Activated T-cell treated with anti-CD3 and anti-CD28 coated beads, Interleukin-2, amount 50 U/mL, for 72 hours (primary cell): ENCODE results near the gene SUCLA2. TPM values are rescaled to one million over a fixed set of nuclear protein-coding genes. Genes with fewer than 3 reads are reported as not detected.
"Not testable (repeated sequence)": the region's sequence is repeated elsewhere in the genome, so short reads cannot be mapped to it uniquely, and the experiment has no call there.

Source experiments
- ATAC-seq, 2 donors: fragments of 150-1000 bp; cut with Tn5 transposase; replicated peaks in 1 of 2; 2 replicates each; pipeline ENCODE4 v1.10.0; 2021; ENCODE audit warnings: moderate library complexity in 2 of 2, mild to moderate bottlenecking in 1 of 2
- DNase-seq, 2 donors: peaks; one replicate each; pipeline ENCODE4 v3.0.0; 2021 to 2022; ENCODE audit warnings: mixed read lengths in 1 of 2
- H3K27ac Mint-ChIP-seq: one replicate; pipeline ENCODE4 v1.8.0; 2022; ENCODE audit warnings: mild to moderate bottlenecking, moderate library complexity, mixed read lengths
- H3K27me3 Mint-ChIP-seq: one replicate; pipeline ENCODE4 v1.8.0; 2022; ENCODE audit warnings: low read depth, mixed read lengths
- H3K36me3 Mint-ChIP-seq, 2 donors: one replicate each; pipeline ENCODE4 v1.8.0; 2022; ENCODE audit warnings: mixed read lengths in 2 of 2, mild to moderate bottlenecking in 1 of 2; ENCODE audit not compliant: insufficient read depth in 2 of 2
- H3K4me1 Mint-ChIP-seq: one replicate; pipeline ENCODE4 v1.8.0; 2022; ENCODE audit warnings: low read depth, mixed read lengths
- H3K4me3 Mint-ChIP-seq, 2 donors: one replicate each; pipeline ENCODE4 v1.8.0; 2022; ENCODE audit warnings: mild to moderate bottlenecking in 2 of 2, mixed read lengths in 2 of 2, moderate library complexity in 2 of 2
- H3K9me3 Mint-ChIP-seq, 2 donors: one replicate each; pipeline ENCODE4 v1.8.0; 2022; ENCODE audit warnings: mixed read lengths in 2 of 2
- total RNA-seq, 2 donors: library from RNA; stranded (reverse); gene quantifications; one replicate each; pipeline ENCODE4 v1.2.3, GENCODE V29; 2022

The SUCLA2 gene
- total RNA-seq, 2 donors from 2014 or later, result 35.0 to 45.0 TPM

GRCh38 chr13:48014359-48014758 lies 13.3 kb upstream of the SUCLA2 start:
- Mint-ChIP-seq H3K27me3 (no peaks in the 10 kb centered on the region), H3K4me3 (no peak overlapping the region), H3K36me3 (no peaks in the 10 kb centered on the region), H3K9me3 (peaks cover 0 to 2% of the 10 kb centered on the region in 2 donors), H3K4me1 (no peaks in the 10 kb centered on the region), H3K27ac (no peak overlapping the region)
- ATAC-seq, result no peak
- DNase-seq, result no peak

DNA sequence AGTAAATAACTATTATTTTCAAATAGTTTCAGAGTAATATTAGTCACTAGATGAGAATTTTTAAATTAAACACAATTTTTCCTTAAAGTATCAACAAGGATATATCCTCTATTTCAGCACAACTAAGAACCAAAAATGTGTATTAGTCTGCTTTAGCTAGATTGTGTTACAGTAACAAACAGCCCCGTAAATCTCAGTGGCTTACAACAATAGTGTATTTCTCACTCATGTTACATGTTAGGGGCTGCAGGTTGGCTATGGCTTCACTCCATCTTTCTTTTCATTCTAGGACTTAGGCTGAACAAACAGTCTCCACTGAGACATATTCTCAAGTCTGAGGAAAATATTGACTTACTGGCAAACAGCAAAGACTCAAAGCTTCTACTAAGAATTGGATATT lies 11.6 kb upstream of the SUCLA2 start:
- H3K4me1 Mint-ChIP-seq, result no peaks in the 10 kb centered on the region
- H3K27me3 Mint-ChIP-seq, result no peaks in the 10 kb centered on the region
- H3K27ac Mint-ChIP-seq, result no peak overlapping the region
- H3K36me3 Mint-ChIP-seq, result no peaks in the 10 kb centered on the region
- H3K4me3 Mint-ChIP-seq, result no peak overlapping the region
- ATAC-seq (no peak), DNase-seq (no peak)
- H3K9me3 Mint-ChIP-seq, result peaks cover 0 to 2% of the 10 kb centered on the region in 2 donors

- H3K4me3 Mint-ChIP-seq, result no peak overlapping the region
- DNase-seq (no peak), ATAC-seq (no peak)
- peaks cover 0 to 2% of the 10 kb centered on the region in 2 donors for H3K9me3 Mint-ChIP-seq
- H3K27ac Mint-ChIP-seq, result no peak overlapping the region
- no peaks in the 10 kb centered on the region for H3K27me3 Mint-ChIP-seq
- no peaks in the 10 kb centered on the region for H3K36me3 Mint-ChIP-seq
- no peaks in the 10 kb centered on the region for H3K4me1 Mint-ChIP-seq
These were observed 9.6 kb upstream of the SUCLA2 start for GRCh38 chr13:48010698-48011097.

DNA sequence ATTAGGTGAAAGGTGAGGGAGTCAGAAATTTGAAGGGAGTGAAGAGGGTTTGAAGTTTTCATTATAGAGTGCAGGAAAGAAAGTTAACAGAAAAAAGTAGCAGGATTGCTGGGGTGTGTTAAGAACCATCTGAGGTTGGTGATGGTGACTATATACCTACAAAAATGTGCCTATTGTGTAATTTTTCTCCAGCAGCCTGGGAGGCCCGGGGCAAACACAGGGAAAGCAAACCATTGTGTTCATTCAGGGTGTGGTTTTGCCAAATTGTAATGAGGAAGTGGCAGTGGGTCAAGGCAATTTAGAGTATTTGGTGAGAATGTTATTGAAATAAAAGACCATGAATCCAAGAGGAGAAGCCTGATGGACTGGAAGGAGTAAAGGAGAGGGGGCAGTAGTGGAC lies 8.2 kb upstream of the SUCLA2 start:
- Mint-ChIP-seq H3K36me3 (no peaks in the 10 kb centered on the region), H3K27ac (no peak overlapping the region)

DNA sequence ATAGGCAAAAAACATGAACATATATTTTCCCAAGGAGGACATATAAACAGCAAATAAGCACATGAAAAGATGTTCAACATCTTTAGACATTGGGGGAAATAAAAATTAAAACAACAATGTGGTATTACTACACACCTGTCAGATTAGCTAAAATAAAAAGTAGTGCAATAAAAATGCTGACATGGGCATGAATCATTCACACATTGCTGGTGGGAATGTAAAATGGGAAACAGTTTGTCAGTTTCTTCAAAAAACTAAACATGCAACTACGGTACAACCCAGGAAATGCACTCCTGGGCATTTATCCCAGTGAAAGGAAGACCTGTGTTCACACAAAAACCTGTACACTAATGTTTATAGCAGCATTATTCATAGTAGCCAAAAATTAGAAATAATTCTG lies 5.3 kb upstream of the SUCLA2 start:
- Mint-ChIP-seq H3K4me3 (no peak overlapping the region), H3K27ac (no peak overlapping the region), H3K4me1 (peaks cover 12% of the 10 kb centered on the region), H3K36me3 (no peaks in the 10 kb centered on the region), H3K27me3 (no peaks in the 10 kb centered on the region), H3K9me3 (no peaks in the 10 kb centered on the region)
- DNase-seq, result no peak
- no peak for ATAC-seq

More for the DNA sequence above, 8.2 kb upstream of the SUCLA2 start:
- H3K27me3 Mint-ChIP-seq, result no peaks in the 10 kb centered on the region
- no peaks in the 10 kb centered on the region for H3K4me1 Mint-ChIP-seq
- no peak overlapping the region for H3K4me3 Mint-ChIP-seq
- DNase-seq, result no peak
- ATAC-seq, result no peak
- H3K9me3 Mint-ChIP-seq, result no peaks in the 10 kb centered on the region

GRCh38 chr13:48004201-48004600 lies 3.1 kb upstream of the SUCLA2 start:
- Mint-ChIP-seq H3K9me3 (no peaks in the 10 kb centered on the region), H3K4me3 (no peak overlapping the region), H3K4me1 (peaks cover 27% of the 10 kb centered on the region), H3K36me3 (no peaks in the 10 kb centered on the region), H3K27ac (no peak overlapping the region), H3K27me3 (no peaks in the 10 kb centered on the region)
- ATAC-seq, result no peak
- no peak for DNase-seq

- H3K27ac Mint-ChIP-seq, H3K9me3 Mint-ChIP-seq, DNase-seq, H3K36me3 Mint-ChIP-seq, ATAC-seq, H3K27me3 Mint-ChIP-seq: not testable (repeated sequence)
- peaks cover 48% of the 10 kb centered on the region for H3K4me1 Mint-ChIP-seq
- H3K4me3 Mint-ChIP-seq, result peak overlapping the region; percentile 90 to 96
These were observed 926 bp upstream of the SUCLA2 start for GRCh38 chr13:48001999-48002398.

- no peak for DNase-seq
- peaks cover 48% of the 10 kb centered on the region for H3K4me1 Mint-ChIP-seq
These were observed 437 bp downstream of the SUCLA2 start for GRCh38 chr13:48000559-48001113.

GRCh38 chr13:47999973-48000372 lies 1.1 kb downstream of the SUCLA2 start:
- no peak for DNase-seq
- no peaks in the 10 kb centered on the region for H3K9me3 Mint-ChIP-seq
- peaks cover 48% of the 10 kb centered on the region for H3K4me1 Mint-ChIP-seq
- H3K27me3 Mint-ChIP-seq, result no peaks in the 10 kb centered on the region
- H3K4me3 Mint-ChIP-seq, result peak overlapping the region; percentile 90 to 96
- no peak overlapping the region for H3K27ac Mint-ChIP-seq
- peaks cover 0 to 5% of the 10 kb centered on the region in 2 donors for H3K36me3 Mint-ChIP-seq
- no peak for ATAC-seq

More at GRCh38 chr13:48000559-48001113, 437 bp downstream of the SUCLA2 start:
- H3K27ac Mint-ChIP-seq, result peak overlapping the region; percentile 66
- ATAC-seq, result peak; percentile 57
- H3K27me3 Mint-ChIP-seq, result no peaks in the 10 kb centered on the region
- peak overlapping the region; percentile 90 to 96 for H3K4me3 Mint-ChIP-seq
- peaks cover 0 to 5% of the 10 kb centered on the region in 2 donors for H3K36me3 Mint-ChIP-seq
- no peaks in the 10 kb centered on the region for H3K9me3 Mint-ChIP-seq

- Mint-ChIP-seq H3K4me1 (peaks cover 46% of the 10 kb centered on the region), H3K36me3 (peaks cover 6 to 17% of the 10 kb centered on the region in 2 donors), H3K9me3 (no peaks in the 10 kb centered on the region), H3K27me3 (no peaks in the 10 kb centered on the region), H3K27ac (peak overlapping the region; percentile 3), H3K4me3 (no peak overlapping the region)
- ATAC-seq (no peak), DNase-seq (no peak)
These were observed 3.7 kb downstream of the SUCLA2 start for GRCh38 chr13:47997384-47997783.

DNA sequence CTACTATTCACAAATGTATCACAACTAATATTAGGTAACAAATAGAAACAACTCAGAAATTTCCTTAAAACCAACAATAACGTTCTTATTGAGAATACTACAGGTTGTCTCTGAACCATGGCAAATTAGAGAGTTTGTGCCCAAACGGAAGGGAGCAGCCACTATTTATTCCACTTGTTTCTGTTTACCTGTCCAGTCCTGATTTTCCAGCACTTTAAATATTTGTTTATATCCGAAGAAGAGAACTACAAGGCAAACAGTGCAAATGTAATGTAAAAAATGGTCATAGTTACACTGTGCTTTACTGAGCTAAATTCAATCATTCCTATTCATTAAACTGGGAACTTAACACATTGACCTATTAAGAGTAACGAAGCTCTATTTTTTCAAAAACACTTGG lies 9.2 kb downstream of the SUCLA2 start:
- ATAC-seq (no peak), DNase-seq (no peak)
- Mint-ChIP-seq H3K4me3 (no peak overlapping the region), H3K9me3 (no peaks in the 10 kb centered on the region), H3K36me3 (peaks cover 9 to 39% of the 10 kb centered on the region in 2 donors), H3K4me1 (no peaks in the 10 kb centered on the region), H3K27me3 (no peaks in the 10 kb centered on the region), H3K27ac (no peak overlapping the region)

- no peaks in the 10 kb centered on the region for H3K4me1 Mint-ChIP-seq
- ATAC-seq, result no peak
- H3K27ac Mint-ChIP-seq, result no peak overlapping the region
- peaks cover 9 to 39% of the 10 kb centered on the region in 2 donors for H3K36me3 Mint-ChIP-seq
- H3K4me3 Mint-ChIP-seq, result no peak overlapping the region
- no peaks in the 10 kb centered on the region for H3K9me3 Mint-ChIP-seq
- no peak for DNase-seq
- H3K27me3 Mint-ChIP-seq, result no peaks in the 10 kb centered on the region
These were observed 10.1 kb downstream of the SUCLA2 start for GRCh38 chr13:47990920-47991466.

- H3K27me3 Mint-ChIP-seq, result no peaks in the 10 kb centered on the region
- DNase-seq (no peak), ATAC-seq (no peak)
- no peaks in the 10 kb centered on the region for H3K4me1 Mint-ChIP-seq
- H3K4me3 Mint-ChIP-seq, result no peak overlapping the region
- no peak overlapping the region for H3K27ac Mint-ChIP-seq
- peaks cover 9 to 40% of the 10 kb centered on the region in 2 donors for H3K36me3 Mint-ChIP-seq
- H3K9me3 Mint-ChIP-seq, result no peaks in the 10 kb centered on the region
These were observed 10.6 kb downstream of the SUCLA2 start for GRCh38 chr13:47990427-47990826.

- ATAC-seq, result no peak
- Mint-ChIP-seq H3K36me3 (peaks cover 17 to 29% of the 10 kb centered on the region in 2 donors), H3K27me3 (no peaks in the 10 kb centered on the region), H3K27ac (no peak overlapping the region), H3K4me1 (no peaks in the 10 kb centered on the region), H3K4me3 (no peak overlapping the region), H3K9me3 (peaks cover 0 to 3% of the 10 kb centered on the region in 2 donors)
- no peak for DNase-seq
These were observed 18.0 kb downstream of the SUCLA2 start for GRCh38 chr13:47983070-47983469.
